Heart left ventricle (tissue), 16 donors: ENCODE measurements around the gene OBSL1. TPM values are rescaled to one million over a fixed set of nuclear protein-coding genes. Genes with fewer than 3 reads are reported as not detected.

Experiments
- ATAC-seq, 4 donors: fragments of 200-7000 bp; cut with Tn5 transposase; one replicate each; pipeline ENCODE4 v1.9.1; 2020 to 2022; ENCODE audit warnings: moderate library complexity in 4 of 4, mild to moderate bottlenecking in 3 of 4, moderate number of reproducible peaks in 1 of 4
- DNase-seq, 5 donors: peaks; one replicate each; pipeline ENCODE4 v3.0.0-alpha.2; 2020
- H3K27ac ChIP-seq, 12 donors: fragments of 200-600 bp; sonication (generic) in 4 of 12; one replicate each; pipeline versions ENCODE4 v1.5.0 to v1.8.0; 2016 to 2022; ENCODE audit warnings: mild to moderate bottlenecking in 2 of 12
- H3K27me3 ChIP-seq, 9 donors: fragments of 200-600 bp; sonication (generic) in 2 of 9; one replicate each; pipeline versions ENCODE4 v1.5.1 to v1.8.0; 2016 to 2022; ENCODE audit warnings: mild to moderate bottlenecking in 3 of 9
- H3K36me3 ChIP-seq, 9 donors: fragments of 200-600 bp; sonication (generic) in 2 of 9; one replicate each; pipeline versions ENCODE4 v1.5.0 to v1.8.0; 2018 to 2022; ENCODE audit warnings: mild to moderate bottlenecking in 2 of 9
- H3K4me1 ChIP-seq, 12 donors: fragments of 200-600 bp; sonication (generic) in 4 of 12; one replicate each; pipeline versions ENCODE4 v1.5.0 to v1.8.0; 2016 to 2022; ENCODE audit warnings: mild to moderate bottlenecking in 3 of 12
- H3K4me3 ChIP-seq, 12 donors: fragments of 200-600 bp; sonication (generic) in 4 of 12; one replicate each; pipeline versions ENCODE4 v1.5.0 to v1.8.0; 2017 to 2022; ENCODE audit warnings: mild to moderate bottlenecking in 9 of 12, moderate library complexity in 4 of 12
- H3K9me3 ChIP-seq, 12 donors: fragments of 200-600 bp; sonication (generic) in 4 of 12; one replicate each; pipeline versions ENCODE4 v1.5.0 to v1.8.0; 2016 to 2022; ENCODE audit warnings: mild to moderate bottlenecking in 1 of 12
- POLR2A ChIP-seq, 2 donors: fragments of 450-650 bp; IDR thresholded peaks; one replicate each; pipeline ENCODE4 v1.6.1; 2017; ENCODE audit warnings: antibody characterized with exemption in 2 of 2, mild to moderate bottlenecking in 2 of 2, moderate library complexity in 2 of 2
- WGBS, 4 donors: extraction: QIAGEN DNeasy Blood & Tissue Kit in 2 of 4; methylation state at CpG; one replicate each; pipeline versions ENCODE4 v1.1.5 to v1.1.7; 2013 to 2018; 5-methylcytosine and 5-hydroxymethylcytosine counted together
- intact Hi-C, 10 donors: fragments of 100-400 bp; cut with DNase I; formaldehyde crosslinking; loops; one replicate each; pipeline versions ENCODE4 v1.11.1 to v1.14.2; 2022
- polyA plus RNA-seq, 2 donors: library from polyadenylated mRNA; stranded (reverse); fragments of 200-250 nt; gene quantifications; one replicate each; pipeline ENCODE4 v1.2.3, GENCODE V29; 2013
- total RNA-seq, 9 donors: library from RNA; depleted of rRNA in 2 of 9; stranded (reverse); fragments of >200 nt in 2 of 9; fragmentation: NEBNext Ultra II Directional in 3 of 9; extraction: Animal tissue kit (Norgen Biotek cat#: 25700) in 3 of 9; gene quantifications; one replicate each; pipeline versions ENCODE4 v1.1.0 to v1.2.4, GENCODE V29; 2016 to 2023
- TF ChIP-seq, protein P1 (sequence below), 12 donors: fragments of 200-600 bp; sonication (generic) in 4 of 12; IDR thresholded peaks; one replicate each; pipeline versions ENCODE4 v1.5.0 to v1.8.0; 2018 to 2022; ENCODE audit warnings: antibody characterized with exemption in 12 of 12, mild to moderate bottlenecking in 5 of 12
- donor health status: ischemic (EF 13 %, LVEDD 7.1; RV severe dilation, severe dysfunction).
- donor health status: healthy with polysubstance abuse.
- donor health status: DM: no; HTN: yes; CAD: no.
- donor health status: DM: no; HTN: no; CAD: no.
- donor health status: ischemic (EF 25% LVEDD 6.9; RV normal size, moderate dysfunction).
- donor health status: ischemic (EF 25% LVEDD 5.7; RV mildly dilated, moderate dysfunction).
- donor health status: healthy.
- donor health status: DM: yes; HTN: yes; CAD: no.
- donor health status: ischemic (EF 35%, LVEDD 5.7; RV mildly dilated, moderate dysfunction).
- donor health status: nonischemic (EF 11% LVEDD 7.7; RV severe dilation, severe dysfunction).
- donor health status: DM: yes; HTN: yes; CAD: no.
- donor health status: PGD.
- donor health status: ischemic (EF 29% LVEDD 5.4; RV normal size, mild dysfunction).
- donor health status: nonischemic (EF 23%, LVEDD 6.1; RV moderate dilation, normal function).

The OBSL1 gene
- total and polyA plus RNA-seq, 11 donors = 88.1 to 230 (median 177) TPM

DNA sequence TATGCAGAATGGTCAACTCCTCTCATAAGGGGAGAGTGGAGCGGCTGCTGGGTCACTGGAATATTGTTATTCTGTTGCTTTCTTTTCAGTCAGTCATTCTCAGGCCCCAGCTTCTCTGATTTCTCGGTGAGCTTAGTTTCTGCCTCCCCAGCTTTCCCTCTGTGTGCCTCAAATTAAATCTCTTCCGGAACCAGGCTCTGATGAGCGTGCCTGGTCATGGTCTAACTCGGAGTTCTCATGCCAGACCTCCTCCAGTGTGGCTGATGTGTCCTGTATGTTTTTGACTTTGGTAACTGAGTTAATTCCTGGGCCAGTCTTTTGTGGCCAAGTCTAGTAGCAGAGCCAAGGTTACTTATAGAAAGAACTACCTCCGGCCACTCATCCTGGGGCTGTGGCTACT lies 21.4 kb upstream of the OBSL1 start:
- ATAC-seq (no peak), DNase-seq (no peak)
- intact Hi-C loops = no loop called here
- Histone ChIP-seq H3K36me3 (no peaks in the 10 kb centered on the region), H3K27ac (peak overlapping the region in 7 of 12 donors; percentile 5 to 61 (median 25)), H3K27me3 (no peaks in the 10 kb centered on the region), H3K4me3 (no peak overlapping the region), H3K4me1 (peaks cover 0 to 13% (median 8%) of the 10 kb centered on the region in 12 donors), H3K9me3 (no peaks in the 10 kb centered on the region)
- WGBS, 4 donors = 64 to 69% (median 65%) methylated on average over 6 of the region's 6 CpGs
- TF ChIP-seq POLR2A (IDR thresholded peaks at IDR 0.05) = no peak
- TF ChIP-seq, protein P1, sequence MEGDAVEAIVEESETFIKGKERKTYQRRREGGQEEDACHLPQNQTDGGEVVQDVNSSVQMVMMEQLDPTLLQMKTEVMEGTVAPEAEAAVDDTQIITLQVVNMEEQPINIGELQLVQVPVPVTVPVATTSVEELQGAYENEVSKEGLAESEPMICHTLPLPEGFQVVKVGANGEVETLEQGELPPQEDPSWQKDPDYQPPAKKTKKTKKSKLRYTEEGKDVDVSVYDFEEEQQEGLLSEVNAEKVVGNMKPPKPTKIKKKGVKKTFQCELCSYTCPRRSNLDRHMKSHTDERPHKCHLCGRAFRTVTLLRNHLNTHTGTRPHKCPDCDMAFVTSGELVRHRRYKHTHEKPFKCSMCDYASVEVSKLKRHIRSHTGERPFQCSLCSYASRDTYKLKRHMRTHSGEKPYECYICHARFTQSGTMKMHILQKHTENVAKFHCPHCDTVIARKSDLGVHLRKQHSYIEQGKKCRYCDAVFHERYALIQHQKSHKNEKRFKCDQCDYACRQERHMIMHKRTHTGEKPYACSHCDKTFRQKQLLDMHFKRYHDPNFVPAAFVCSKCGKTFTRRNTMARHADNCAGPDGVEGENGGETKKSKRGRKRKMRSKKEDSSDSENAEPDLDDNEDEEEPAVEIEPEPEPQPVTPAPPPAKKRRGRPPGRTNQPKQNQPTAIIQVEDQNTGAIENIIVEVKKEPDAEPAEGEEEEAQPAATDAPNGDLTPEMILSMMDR (IDR thresholded peaks at IDR 0.05) = no peak

DNA sequence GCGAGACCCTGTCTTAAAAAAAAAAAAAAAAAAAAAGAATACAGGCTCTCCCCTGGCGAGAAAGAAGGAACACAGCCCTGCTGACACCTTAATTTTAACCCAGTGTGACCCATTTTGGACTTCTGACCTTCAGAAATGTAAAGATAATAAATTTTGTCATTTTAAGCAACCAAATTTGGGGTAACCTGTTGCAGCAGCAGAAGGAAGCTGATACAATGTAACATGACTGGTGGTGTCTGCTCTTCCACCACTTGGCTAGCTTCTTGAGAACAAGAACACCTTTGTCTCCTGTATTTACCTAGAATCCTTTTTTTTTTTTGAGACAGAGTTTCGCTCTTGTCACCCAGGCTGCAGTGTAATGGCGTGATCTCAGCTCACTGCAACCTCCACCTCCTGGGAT lies 19.8 kb upstream of the OBSL1 start:
- H3K27ac ChIP-seq = no peak overlapping the region
- no peaks in the 10 kb centered on the region for H3K36me3 ChIP-seq
- DNase-seq (no peak), ATAC-seq (no peak)
- H3K27me3 ChIP-seq = no peaks in the 10 kb centered on the region
- intact Hi-C loops = no loop called here
- 62 to 86% (median 64%) methylated on average over 4 of the region's 4 CpGs for WGBS, 4 donors
- no peaks in the 10 kb centered on the region for H3K9me3 ChIP-seq
- H3K4me1 ChIP-seq = peaks cover 0 to 6% (median 0%) of the 10 kb centered on the region in 12 donors
- H3K4me3 ChIP-seq = no peak overlapping the region
- no peak for TF ChIP-seq POLR2A (IDR thresholded peaks at IDR 0.05)
- TF ChIP-seq, protein P1 (IDR thresholded peaks at IDR 0.05) = no peak

DNA sequence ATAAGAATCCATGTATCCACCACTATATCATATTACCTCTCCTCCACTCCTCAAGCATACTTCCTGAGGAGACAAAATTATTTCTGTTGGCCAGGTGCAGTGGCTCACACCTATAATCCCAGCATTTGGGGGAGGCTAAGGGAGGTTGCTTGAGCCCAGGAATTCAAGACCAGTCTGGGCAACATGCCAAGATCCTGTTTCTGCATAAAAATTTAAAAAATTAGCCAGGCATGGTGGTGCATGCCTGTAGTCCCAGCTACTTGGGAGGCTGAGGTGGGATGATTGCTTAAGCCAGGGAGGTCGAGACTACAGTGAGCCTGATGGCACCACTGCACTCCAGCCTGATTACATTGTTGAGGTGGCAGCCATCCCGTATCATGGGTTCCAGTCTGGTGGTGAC lies 10.0 kb upstream of the OBSL1 start:
- Histone ChIP-seq H3K36me3 (no peaks in the 10 kb centered on the region), H3K4me3 (no peak overlapping the region), H3K9me3 (no peaks in the 10 kb centered on the region), H3K27me3 (peaks cover 0 to 12% (median 0%) of the 10 kb centered on the region in 9 donors), H3K27ac (no peak overlapping the region), H3K4me1 (peaks cover 0 to 1% (median 0%) of the 10 kb centered on the region in 12 donors)
- 70 to 82% (median 78%) methylated on average over 2 of the region's 2 CpGs for WGBS, 4 donors
- intact Hi-C loops = no loop called here
- TF ChIP-seq POLR2A (IDR thresholded peaks at IDR 0.05) = no peak
- TF ChIP-seq, protein P1 (IDR thresholded peaks at IDR 0.05) = no peak
- ATAC-seq = no peak
- no peak for DNase-seq

DNA sequence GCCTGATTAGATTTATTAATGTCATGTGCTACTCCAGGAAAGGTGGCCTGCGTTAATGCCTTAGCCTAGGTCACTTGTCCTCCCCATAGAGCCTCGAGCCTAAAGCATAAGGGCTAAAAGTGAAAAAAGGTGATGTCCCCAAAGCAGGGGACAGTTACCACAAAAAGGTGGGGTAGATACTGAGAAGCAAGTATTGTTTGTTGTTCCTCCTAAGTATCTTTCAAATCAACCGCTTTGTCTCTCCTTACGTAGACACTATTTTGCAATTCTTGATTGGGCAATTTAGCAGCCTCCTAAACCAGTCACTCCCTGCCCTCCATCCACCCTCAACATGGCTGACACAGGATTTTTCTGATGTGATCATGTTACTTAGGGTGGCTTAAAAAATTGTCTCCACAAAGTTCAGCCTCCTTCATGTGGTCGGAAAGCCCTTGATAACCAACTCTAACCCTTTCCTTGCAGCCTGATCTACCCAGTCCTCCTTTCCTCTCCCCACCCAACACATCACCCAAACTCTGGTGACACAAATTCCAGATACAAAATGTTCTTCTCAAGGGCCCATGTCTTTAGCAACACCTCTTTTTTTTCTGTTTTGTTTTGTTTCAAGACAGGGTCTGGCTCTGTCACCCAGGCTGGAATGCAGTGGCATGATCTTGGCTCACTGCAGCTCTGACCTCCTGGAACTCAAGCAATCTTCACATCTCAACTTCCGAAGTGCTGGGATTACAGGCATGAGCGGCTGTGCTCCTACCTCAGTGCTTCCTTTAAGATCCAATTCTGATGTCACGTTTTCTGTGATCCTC lies 7.7 kb upstream of the OBSL1 start:
- no peak overlapping the region for H3K27ac ChIP-seq
- no peak overlapping the region for H3K4me3 ChIP-seq
- 71 to 80% (median 73%) methylated on average over 8 of the region's 8 CpGs for WGBS, 4 donors
- intact Hi-C loops = no loop called here
- no peaks in the 10 kb centered on the region for H3K9me3 ChIP-seq
- no peak for TF ChIP-seq POLR2A (IDR thresholded peaks at IDR 0.05)
- TF ChIP-seq, protein P1 (IDR thresholded peaks at IDR 0.05) = no peak
- DNase-seq (no peak), ATAC-seq (no peak)
- peaks cover 0 to 12% (median 0%) of the 10 kb centered on the region in 9 donors for H3K27me3 ChIP-seq
- H3K4me1 ChIP-seq = peaks cover 0 to 10% (median 0%) of the 10 kb centered on the region in 12 donors
- no peaks in the 10 kb centered on the region for H3K36me3 ChIP-seq
